Panc1 (cell line): ENCODE data around the gene OPHN1. TPM values are rescaled to one million over a fixed set of nuclear protein-coding genes. Genes with fewer than 3 reads are reported as not detected.
"Not testable (repeated sequence)": the region's sequence is repeated elsewhere in the genome, so short reads cannot be mapped to it uniquely, and the experiment has no call there.

ENCODE experiments used
- ATAC-seq: fragments of 200-7000 bp; cut with Tn5 transposase; 2 replicates; pipeline ENCODE4 v1.9.1; 2020; ENCODE audit warnings: mild to moderate bottlenecking, moderate library complexity
- BruUV-seq: library from RNA; stranded (reverse); fragments of 400-500 nt; replicated peaks from 2 replicates; lab custom pipeline; 2021; lab: Mats Ljungman, UMichigan
- CTCF ChIA-PET: fragments of 300-600 bp; sonication (Branson Sonifier 250); formaldehyde crosslinking; loops from one replicate; lab custom pipeline; 2022; ENCODE audit warnings: antibody characterized with exemption; lab: Charles Lee
- POLR2A ChIA-PET: fragments of 300-600 bp; sonication (Branson Sonifier 250); formaldehyde crosslinking; loops from one replicate; lab custom pipeline; 2022; ENCODE audit warnings: antibody characterized with exemption; lab: Charles Lee
- DNase-seq: peaks from one replicate; pipeline ENCODE4 v3.0.0-alpha.2; 2010; ENCODE audit warnings: low read depth, low spot score
- H3K27ac ChIP-seq: 2 replicates; pipeline ENCODE4 v1.5.1; 2011; ENCODE audit warnings: mild to moderate bottlenecking, low read length, inconsistent platforms
- H3K27me3 ChIP-seq: fragments of 200-500 bp; sonication (Bioruptor generic); 2 replicates; pipeline ENCODE4 v1.6.0; 2014; ENCODE audit warnings: low read length, inconsistent platforms; ENCODE audit not compliant: control insufficient read depth, insufficient read depth
- H3K36me3 ChIP-seq: fragments of 200-500 bp; sonication (Bioruptor generic); 2 replicates; pipeline ENCODE4 v1.5.1; 2014; ENCODE audit warnings: inconsistent platforms, mild to moderate bottlenecking, low read length, moderate library complexity; ENCODE audit not compliant: control insufficient read depth, insufficient read depth
- H3K4me1 ChIP-seq: 2 replicates; pipeline ENCODE4 v1.5.1; 2011; ENCODE audit warnings: inconsistent platforms, mild to moderate bottlenecking, low read length, moderate library complexity; ENCODE audit not compliant: control insufficient read depth, insufficient read depth
- H3K4me3 ChIP-seq, 2 experiments: 2 replicates each; pipeline ENCODE4 v1.5.1; 2011 to 2012; ENCODE audit warnings: low read depth in 2 of 2, low read length in 2 of 2, mild to moderate bottlenecking in 2 of 2, inconsistent platforms in 1 of 2, moderate library complexity in 1 of 2
- H3K9me3 ChIP-seq: fragments of 200-500 bp; sonication (Bioruptor generic); 2 replicates; pipeline ENCODE4 v1.5.1; 2014; ENCODE audit warnings: low read depth, mild to moderate bottlenecking, inconsistent platforms, low read length, moderate library complexity; ENCODE audit not compliant: control insufficient read depth, insufficient read depth
- CTCF ChIP-seq: fragments of 450-650 bp; IDR thresholded peaks from 2 replicates; pipeline ENCODE4 v1.5.1; 2017; ENCODE audit warnings: mild to moderate bottlenecking
- POLR2AphosphoS5 ChIP-seq: IDR thresholded peaks from 2 replicates; pipeline ENCODE4 v1.6.1; 2012; ENCODE audit warnings: mild to moderate bottlenecking, low read depth, low read length, moderate library complexity
- REST ChIP-seq, 2 experiments: IDR thresholded peaks; 2 replicates each; pipeline ENCODE4 v1.6.1; 2011 to 2012; ENCODE audit warnings: low read depth in 2 of 2, control low read depth in 1 of 2, low read length in 1 of 2, mild to moderate bottlenecking in 1 of 2, moderate library complexity in 1 of 2; ENCODE audit not compliant: insufficient read depth in 1 of 2
- SIN3A ChIP-seq: IDR thresholded peaks from 2 replicates; pipeline ENCODE4 v1.6.1; 2012; ENCODE audit warnings: low read depth, mild to moderate bottlenecking, low read length, moderate library complexity, borderline replicate concordance; ENCODE audit not compliant: insufficient read depth
- TCF7L2 ChIP-seq: IDR thresholded peaks from 2 replicates; pipeline ENCODE4 v1.6.1; 2011; ENCODE audit warnings: mild to moderate bottlenecking, low read depth, low read length, inconsistent platforms
- in situ Hi-C: cut with HindIII; loops from 2 replicates; pipeline ENCODE4 v1.10.0; 2016; ENCODE audit warnings: low sequenced_read_pairs, low pct_unique_long_range_greater_than_20kb
- intact Hi-C: fragments of 100-400 bp; cut with micrococcal nuclease; formaldehyde crosslinking; loops from one replicate; pipeline ENCODE4 v1.10.0; 2022; ENCODE audit not compliant: unreplicated experiment
- total RNA-seq: library from RNA; stranded (reverse); gene quantifications from one replicate; pipeline ENCODE4 v1.2.1, GENCODE V29; 2021; ENCODE audit not compliant: unreplicated experiment

The OPHN1 gene
- total RNA-seq, 1 experiment from 2014 or later, result 8.8 TPM

GRCh38 chrX:68343551-68343950, 89.7 kb downstream of the OPHN1 start:
- H3K27ac ChIP-seq, result no peak overlapping the region
- TF ChIP-seq POLR2AphosphoS5, result no peak
- no peak for TF ChIP-seq REST (IDR thresholded peaks at IDR 0.05; ENCODE audit: insufficient read depth in 1 of 2, low read depth in 2 of 2, low read length in 1 of 2)
- no peak for TF ChIP-seq CTCF
- no peak for TF ChIP-seq SIN3A
- TF ChIP-seq TCF7L2, result no peak
- intact Hi-C loops, result no loop called here
- no peaks in the 10 kb centered on the region for H3K36me3 ChIP-seq
- in situ Hi-C loops, result no loop called here
- no TSS peak for BruUV-seq
- POLR2A ChIA-PET, result interaction anchor here (0.6 kb wide), 1 partner anchor 31 kb away, joined by 5 read pairs; no protein-coding TSS in a partner anchor
- ATAC-seq (no peak), DNase-seq (no peak)
- no peaks in the 10 kb centered on the region for H3K9me3 ChIP-seq
- CTCF ChIA-PET, result no interaction called here
- no peaks in the 10 kb centered on the region for H3K4me1 ChIP-seq
- no peak overlapping the region for H3K4me3 ChIP-seq
- no peaks in the 10 kb centered on the region for H3K27me3 ChIP-seq

- H3K27ac ChIP-seq, result no peak overlapping the region
- no TSS peak for BruUV-seq
- peaks cover 3% of the 10 kb centered on the region; the same call in 1 of the 2 replicates for H3K4me1 ChIP-seq
- H3K27me3 ChIP-seq, result no peaks in the 10 kb centered on the region
- H3K4me3 ChIP-seq, result no peak overlapping the region
- TF ChIP-seq CTCF (no peak), TCF7L2 (no peak), POLR2AphosphoS5 (no peak), REST (IDR thresholded peaks at IDR 0.05; ENCODE audit: insufficient read depth in 1 of 2, low read depth in 2 of 2, low read length in 1 of 2) (no peak), SIN3A (no peak)
- in situ Hi-C loops, result no loop called here
- ChIA-PET POLR2A (interaction anchor here (0.7 to 1.2 kb wide), 2 partner anchors 14 to 130 kb away, joined by 3 to 4 read pairs; no protein-coding TSS in a partner anchor), CTCF (no interaction called here)
- ATAC-seq (no peak), DNase-seq (no peak)
- no peaks in the 10 kb centered on the region for H3K36me3 ChIP-seq
- no peaks in the 10 kb centered on the region for H3K9me3 ChIP-seq
- intact Hi-C loops, result no loop called here
Measured at GRCh38 chrX:68332201-68332731, 101.0 kb downstream of the OPHN1 start.

GRCh38 chrX:68326841-68327240, 106.5 kb downstream of the OPHN1 start:
- H3K9me3 ChIP-seq, in situ Hi-C loops, intact Hi-C loops, H3K4me1 ChIP-seq, POLR2A ChIA-PET, DNase-seq, H3K27ac ChIP-seq, H3K4me3 ChIP-seq, ATAC-seq, CTCF ChIA-PET, H3K36me3 ChIP-seq, H3K27me3 ChIP-seq, BruUV-seq: not testable (repeated sequence)
